OCI-LY7 (cell line): ENCODE results near the gene MACROD1. TPM values are rescaled to one million over a fixed set of nuclear protein-coding genes. Genes with fewer than 3 reads are reported as not detected.

Experiments used
- BruUV-seq: library from RNA; stranded (reverse); fragments of 400-500 nt; replicated peaks from 2 replicates; lab custom pipeline; 2021; lab: Mats Ljungman, UMichigan
- CTCF ChIA-PET: fragments of 300-600 bp; sonication (Branson Sonifier 250); formaldehyde crosslinking; loops from one replicate; lab custom pipeline; 2022; ENCODE audit warnings: antibody characterized with exemption; ENCODE audit not compliant: unreplicated experiment; lab: Charles Lee
- POLR2A ChIA-PET: fragments of 300-600 bp; sonication (Branson Sonifier 250); formaldehyde crosslinking; loops from one replicate; lab custom pipeline; 2022; ENCODE audit warnings: antibody characterized with exemption; lab: Charles Lee
- DNase-seq: peaks from one replicate; pipeline ENCODE4 v3.0.0-alpha.2; 2015; ENCODE audit warnings: low spot score
- H2AFZ ChIP-seq: fragments of 200-600 bp; sonication (generic), shearing (Covaris generic); 2 replicates; pipeline ENCODE4 v1.6.1; 2014; ENCODE audit warnings: mild to moderate bottlenecking, antibody characterized with exemption, low read length, moderate library complexity
- H3K27ac ChIP-seq: fragments of 200-600 bp; sonication (generic); 2 replicates; pipeline ENCODE4 v1.5.1; 2014; ENCODE audit warnings: mixed run types, low read depth, mild to moderate bottlenecking, moderate library complexity, low read length, inconsistent platforms; ENCODE audit not compliant: poor library complexity, severe bottlenecking
- H3K36me3 ChIP-seq: fragments of 200-600 bp; sonication (generic); 2 replicates; pipeline ENCODE4 v1.6.1; 2014; ENCODE audit warnings: mild to moderate bottlenecking, antibody characterized with exemption, low read length, moderate library complexity, mixed read lengths; ENCODE audit not compliant: insufficient read depth
- H3K4me1 ChIP-seq: fragments of 200-600 bp; sonication (generic); 2 replicates; pipeline ENCODE4 v1.5.1; 2014; ENCODE audit warnings: mild to moderate bottlenecking, low read length; ENCODE audit not compliant: insufficient read depth, poor library complexity, severe bottlenecking
- H3K4me2 ChIP-seq: fragments of 200-600 bp; sonication (generic); 2 replicates; pipeline ENCODE4 v1.6.1; 2014; ENCODE audit warnings: mild to moderate bottlenecking, low read length
- H3K4me3 ChIP-seq: fragments of 200-600 bp; sonication (generic); 2 replicates; pipeline ENCODE4 v1.5.1; 2014; ENCODE audit warnings: mild to moderate bottlenecking, low read depth, low read length; ENCODE audit not compliant: poor library complexity, severe bottlenecking
- H3K79me2 ChIP-seq: fragments of 200-600 bp; sonication (generic); 2 replicates; pipeline ENCODE4 v1.6.1; 2016; ENCODE audit warnings: low read depth, mild to moderate bottlenecking, low read length, moderate library complexity, mixed read lengths; ENCODE audit not compliant: insufficient read depth
- H3K9me2 ChIP-seq: fragments of 200-600 bp; sonication (generic); 2 replicates; pipeline ENCODE4 v1.6.1; 2016; ENCODE audit warnings: mild to moderate bottlenecking, low read length, mixed read lengths; ENCODE audit not compliant: insufficient read depth
- H3K9me3 ChIP-seq: fragments of 200-600 bp; sonication (generic); 2 replicates; pipeline ENCODE4 v1.6.1; 2014; ENCODE audit warnings: mild to moderate bottlenecking, mixed run types, low read length, mixed read lengths
- H4K20me1 ChIP-seq: fragments of 200-600 bp; sonication (generic); 2 replicates; pipeline ENCODE4 v1.6.1; 2014; ENCODE audit warnings: mild to moderate bottlenecking, antibody characterized with exemption, low read length, moderate library complexity, mixed read lengths; ENCODE audit not compliant: insufficient read depth
- CTCF ChIP-seq: fragments of 200-600 bp; sonication (generic); conservative IDR thresholded peaks from 2 replicates; pipeline ENCODE4 v1.5.1; 2014; ENCODE audit warnings: mild to moderate bottlenecking, antibody characterized with exemption, low read length, moderate library complexity, mixed read lengths
- EZH2phosphoT487 ChIP-seq: fragments of 200-600 bp; sonication (generic); IDR thresholded peaks from 2 replicates; pipeline ENCODE4 v1.6.1; 2018; ENCODE audit warnings: low read depth, borderline replicate concordance, mild to moderate bottlenecking, mixed run types, antibody characterized with exemption, low read length, moderate library complexity, mixed read lengths
- intact Hi-C: fragments of 100-400 bp; cut with micrococcal nuclease; formaldehyde crosslinking; loops from one replicate; pipeline ENCODE4 v1.10.0; 2022; ENCODE audit not compliant: unreplicated experiment
- total RNA-seq, 2 experiments: library from RNA; depleted of rRNA in 1 of 2; stranded (reverse); fragments of >200 nt in 1 of 2; shearing (Covaris generic) in 1 of 2; gene quantifications; 2 replicates each; pipeline ENCODE4 v1.2.3, GENCODE V29; 2014 to 2022

The MACROD1 gene
- total RNA-seq, 2 experiments from 2014 or later, result 14.7 to 25.4 TPM

GRCh38 chr11:64053699-64054098, 112.2 kb downstream of the MACROD1 start:
- Histone ChIP-seq H4K20me1 (no peaks in the 10 kb centered on the region), H3K9me3 (no peaks in the 10 kb centered on the region), H3K4me3 (no peak overlapping the region), H3K36me3 (no peaks in the 10 kb centered on the region), H2AFZ (no peak overlapping the region), H3K27ac (no peak overlapping the region), H3K4me1 (no peaks in the 10 kb centered on the region), H3K9me2 (no peaks in the 10 kb centered on the region), H3K4me2 (no peak overlapping the region), H3K79me2 (no peaks in the 10 kb centered on the region)
- TF ChIP-seq CTCF (no peak), EZH2phosphoT487 (no peak)
- no peak for DNase-seq
- CTCF ChIA-PET, result no interaction called here
- intact Hi-C loops, result no loop called here
- BruUV-seq, result no TSS peak
- POLR2A ChIA-PET, result no interaction called here

DNA sequence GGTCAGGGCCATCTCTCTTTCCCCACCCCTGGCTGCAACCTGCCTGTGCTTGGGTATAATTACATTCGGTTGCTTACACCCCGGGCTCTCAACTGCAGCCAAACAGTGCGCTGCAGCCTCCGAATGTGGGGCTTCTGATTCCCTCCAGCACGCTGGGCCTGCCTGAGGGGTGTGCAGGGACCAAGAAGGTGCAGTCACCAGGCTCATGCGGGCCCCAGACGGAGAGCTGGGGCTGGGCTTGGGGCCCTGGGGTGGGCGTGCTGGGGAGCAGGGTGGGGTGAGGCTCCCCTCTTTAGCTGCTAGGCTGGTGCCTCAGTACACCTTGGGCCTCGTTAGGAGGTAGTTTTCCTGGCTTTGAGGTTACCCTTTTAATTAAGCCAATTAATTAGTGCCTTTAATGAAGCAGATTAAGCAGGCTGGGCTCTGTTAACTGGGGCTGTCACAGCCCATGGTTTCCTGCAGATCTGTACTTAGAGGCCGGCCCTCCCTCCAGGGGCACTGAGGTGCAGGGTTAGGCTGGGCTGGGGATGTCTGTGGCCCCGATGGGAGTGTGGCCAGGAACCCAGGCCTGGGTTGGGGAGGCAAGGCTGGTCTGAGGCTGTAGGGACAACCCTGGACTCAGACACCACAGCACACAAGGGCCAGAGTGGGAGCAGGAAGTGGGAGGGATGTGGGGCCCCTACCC, 112.8 kb downstream of the MACROD1 start:
- H4K20me1 ChIP-seq, result no peaks in the 10 kb centered on the region
- CTCF ChIA-PET, result interaction anchor here (0.5 kb wide), 1 partner anchor 215 kb away, joined by 3 read pairs; no protein-coding TSS in a partner anchor

More for the DNA sequence above, 112.8 kb downstream of the MACROD1 start:
- Histone ChIP-seq H3K79me2 (no peaks in the 10 kb centered on the region), H3K27ac (no peak overlapping the region), H2AFZ (no peak overlapping the region), H3K4me3 (no peak overlapping the region), H3K4me2 (no peak overlapping the region), H3K36me3 (no peaks in the 10 kb centered on the region), H3K4me1 (no peaks in the 10 kb centered on the region), H3K9me2 (no peaks in the 10 kb centered on the region), H3K9me3 (no peaks in the 10 kb centered on the region)
- BruUV-seq, result no TSS peak
- POLR2A ChIA-PET, result no interaction called here
- no peak for DNase-seq
- intact Hi-C loops, result no loop called here
- TF ChIP-seq CTCF, result no peak
- TF ChIP-seq EZH2phosphoT487, result no peak
